Memory B cell (primary cell): Measurements from ENCODE around the gene MYO18B.
A peak's percentile ranks its signal among the peaks of the same experiment; 100 is the strongest.
"Not testable (repeated sequence)": the region's sequence is repeated elsewhere in the genome, so short reads cannot be mapped to it uniquely, and the experiment has no call there.

Experiments used
- ATAC-seq: fragments of 150-1000 bp; cut with Tn5 transposase; 2 replicates; pipeline ENCODE4 v1.10.0; 2021; ENCODE audit warnings: low read depth, mild to moderate bottlenecking, moderate library complexity
- DNase-seq, 2 donors: peaks; one replicate each; pipeline ENCODE4 v3.0.0; 2022; ENCODE audit warnings: low spot score in 2 of 2
- H3K27ac Mint-ChIP-seq: one replicate; pipeline ENCODE4 v1.8.0; 2022; ENCODE audit warnings: mild to moderate bottlenecking, moderate library complexity, mixed read lengths
- H3K27me3 Mint-ChIP-seq: one replicate; pipeline ENCODE4 v1.8.0; 2022; ENCODE audit warnings: mixed read lengths
- H3K36me3 Mint-ChIP-seq: one replicate; pipeline ENCODE4 v1.8.0; 2022; ENCODE audit warnings: mild to moderate bottlenecking, mixed read lengths
- H3K4me1 Mint-ChIP-seq: one replicate; pipeline ENCODE4 v1.8.0; 2022; ENCODE audit warnings: mixed read lengths
- H3K4me3 Mint-ChIP-seq: one replicate; pipeline ENCODE4 v1.8.0; 2022; ENCODE audit warnings: mild to moderate bottlenecking, moderate library complexity, mixed read lengths
- H3K9me3 Mint-ChIP-seq: one replicate; pipeline ENCODE4 v1.8.0; 2022; ENCODE audit warnings: mixed read lengths

The MYO18B gene

DNA sequence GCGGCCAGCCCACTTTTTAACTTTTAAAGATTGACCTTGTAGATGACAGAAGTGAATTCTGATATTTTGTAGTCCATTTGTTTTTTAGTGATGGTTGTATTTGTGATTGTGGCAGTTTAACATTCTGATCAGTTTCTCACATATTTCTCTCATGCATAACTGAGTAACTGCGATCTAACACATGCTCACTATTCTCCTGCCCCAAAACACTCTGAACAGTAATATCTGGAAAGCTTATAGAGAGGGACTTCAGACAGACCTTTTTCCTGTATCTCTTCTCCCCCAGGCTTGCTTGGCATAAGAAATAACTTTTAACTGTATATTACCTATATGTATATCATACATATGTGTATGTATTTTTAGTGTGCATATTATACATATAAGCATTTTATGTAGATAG lies 37.3 kb upstream of the MYO18B start:
- ATAC-seq = no peak
- Mint-ChIP-seq H3K9me3 (no peaks in the 10 kb centered on the region), H3K4me3 (no peak overlapping the region)

DNA sequence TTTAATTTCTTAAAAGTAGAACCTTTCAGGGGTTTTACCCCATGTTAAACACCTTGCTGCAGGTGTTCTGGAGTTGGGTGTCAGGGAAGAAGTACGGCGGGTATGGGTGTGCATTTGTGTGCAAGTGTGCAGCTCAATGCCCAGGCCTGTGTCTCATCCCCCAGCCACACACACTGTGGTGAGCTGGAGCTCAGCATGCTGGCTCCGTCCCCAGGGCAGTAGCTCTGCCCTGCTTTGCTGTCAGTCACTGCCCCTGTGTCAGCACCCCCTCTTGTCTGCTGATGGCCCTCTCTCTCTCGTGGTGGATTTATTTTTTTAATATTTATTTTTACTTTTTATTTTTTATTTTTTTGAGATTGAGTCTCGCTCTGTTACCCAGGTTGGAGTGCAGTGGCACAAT lies 35.8 kb upstream of the MYO18B start:
- DNase-seq = no peak
- H3K4me3 Mint-ChIP-seq = no peak overlapping the region
- H3K9me3 Mint-ChIP-seq = no peaks in the 10 kb centered on the region
- ATAC-seq = no peak
- H3K36me3 Mint-ChIP-seq = peaks cover 32% of the 10 kb centered on the region
- no peak overlapping the region for H3K27ac Mint-ChIP-seq
- H3K4me1 Mint-ChIP-seq = peaks cover 5% of the 10 kb centered on the region
- no peaks in the 10 kb centered on the region for H3K27me3 Mint-ChIP-seq

More for the DNA sequence above, 37.3 kb upstream of the MYO18B start:
- peak overlapping the region; percentile 10 for H3K27ac Mint-ChIP-seq
- peaks cover 30% of the 10 kb centered on the region for H3K36me3 Mint-ChIP-seq
- no peaks in the 10 kb centered on the region for H3K27me3 Mint-ChIP-seq
- DNase-seq = no peak
- peaks cover 2% of the 10 kb centered on the region for H3K4me1 Mint-ChIP-seq

DNA sequence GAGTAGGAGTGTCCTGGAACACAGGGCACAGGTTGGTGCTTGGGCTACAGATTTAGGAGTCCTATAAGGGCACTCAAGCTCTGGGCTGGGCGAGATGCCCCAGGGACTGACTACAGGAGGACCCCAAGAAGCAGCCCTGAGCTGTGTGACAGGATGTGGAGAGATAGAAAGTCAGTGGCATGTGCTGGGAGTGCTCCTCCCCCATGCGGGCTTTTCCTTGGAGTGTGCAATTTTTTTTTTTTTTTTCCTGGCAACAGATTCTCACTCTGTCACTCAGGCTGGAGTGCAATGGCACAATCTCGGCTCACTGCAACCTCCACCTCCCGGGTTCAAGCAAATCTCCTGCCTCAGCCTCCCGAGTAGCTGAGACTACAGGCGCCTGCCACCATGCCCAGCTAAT lies 33.6 kb upstream of the MYO18B start:
- H3K9me3 Mint-ChIP-seq, H3K4me1 Mint-ChIP-seq, H3K4me3 Mint-ChIP-seq, DNase-seq, H3K27me3 Mint-ChIP-seq, ATAC-seq: not testable (repeated sequence)
- H3K27ac Mint-ChIP-seq = peak overlapping the region; percentile 69
- peaks cover 41% of the 10 kb centered on the region for H3K36me3 Mint-ChIP-seq

DNA sequence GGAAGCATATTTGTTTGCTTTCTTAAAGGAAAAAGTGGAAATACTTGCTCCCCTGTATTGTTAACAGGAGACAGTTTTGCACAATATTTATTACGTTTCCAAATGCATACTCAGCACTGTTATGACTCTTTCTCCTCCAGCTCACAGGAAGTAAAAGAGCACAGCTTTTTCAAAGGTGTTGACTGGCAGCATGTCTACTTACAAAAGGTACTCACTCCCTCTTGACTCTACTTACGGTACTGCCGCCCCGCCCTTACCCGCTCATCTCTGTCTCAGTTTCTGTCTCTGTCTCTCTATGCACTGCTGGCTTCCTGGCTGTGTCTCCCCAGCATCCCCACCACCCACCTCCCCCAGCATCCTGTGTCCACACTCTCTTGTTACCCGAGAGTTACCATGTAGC lies 32.2 kb upstream of the MYO18B start:
- no peak for ATAC-seq

DNA sequence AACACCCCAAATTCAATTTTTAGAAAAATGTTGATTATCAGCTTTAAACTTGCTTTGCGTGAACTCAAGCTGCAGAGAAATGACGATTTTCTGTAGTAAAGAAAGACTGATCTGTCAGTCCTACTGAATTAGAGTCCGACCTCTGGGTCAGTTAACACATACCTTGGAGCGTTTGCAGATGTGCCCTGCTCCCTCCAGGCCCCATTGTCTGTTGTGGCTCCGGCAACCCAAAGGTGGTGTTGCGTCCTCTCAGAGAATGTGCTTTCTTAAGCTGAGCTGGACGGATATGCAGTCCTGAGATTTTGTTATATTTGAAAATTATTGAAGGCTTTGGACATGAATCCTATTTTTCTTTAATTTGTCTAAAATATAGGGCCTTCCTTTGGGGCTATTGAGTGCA lies 31.5 kb upstream of the MYO18B start:
- ATAC-seq (no peak), DNase-seq (no peak)
- Mint-ChIP-seq H3K4me1 (peaks cover 3% of the 10 kb centered on the region), H3K36me3 (peaks cover 32% of the 10 kb centered on the region), H3K27me3 (no peaks in the 10 kb centered on the region), H3K4me3 (no peak overlapping the region), H3K27ac (no peak overlapping the region), H3K9me3 (no peaks in the 10 kb centered on the region)

More for the DNA sequence above, 32.2 kb upstream of the MYO18B start:
- H3K36me3 Mint-ChIP-seq = peaks cover 37% of the 10 kb centered on the region
- no peaks in the 10 kb centered on the region for H3K27me3 Mint-ChIP-seq
- H3K4me3 Mint-ChIP-seq = no peak overlapping the region
- H3K4me1 Mint-ChIP-seq = peaks cover 3% of the 10 kb centered on the region
- no peak for DNase-seq
- H3K27ac Mint-ChIP-seq = peak overlapping the region; percentile 77
- no peaks in the 10 kb centered on the region for H3K9me3 Mint-ChIP-seq

DNA sequence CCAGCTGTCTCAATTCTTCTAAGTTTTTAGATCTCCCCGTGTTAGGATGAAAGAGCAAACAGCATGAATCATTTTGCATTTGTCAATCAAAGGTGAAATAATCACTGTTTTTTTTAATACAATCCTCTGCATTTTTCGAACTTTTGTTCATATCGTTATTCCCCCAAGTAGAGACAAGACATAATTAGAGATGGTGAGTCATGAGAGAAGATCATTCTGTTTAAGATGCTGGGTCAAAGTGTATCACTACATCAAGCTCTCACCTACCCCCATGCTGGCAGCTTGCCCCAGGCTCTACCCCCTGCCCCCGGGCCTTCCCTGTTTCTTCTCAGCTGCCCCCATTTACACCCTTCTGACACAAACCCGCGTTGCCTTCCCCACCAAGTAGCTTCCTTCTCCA lies 30.5 kb upstream of the MYO18B start:
- no peaks in the 10 kb centered on the region for H3K9me3 Mint-ChIP-seq
- peaks cover 3% of the 10 kb centered on the region for H3K4me1 Mint-ChIP-seq
- no peak overlapping the region for H3K4me3 Mint-ChIP-seq
- DNase-seq (no peak), ATAC-seq (no peak)
- peak overlapping the region; percentile 33 for H3K27ac Mint-ChIP-seq
- no peaks in the 10 kb centered on the region for H3K27me3 Mint-ChIP-seq
- H3K36me3 Mint-ChIP-seq = peaks cover 28% of the 10 kb centered on the region

DNA sequence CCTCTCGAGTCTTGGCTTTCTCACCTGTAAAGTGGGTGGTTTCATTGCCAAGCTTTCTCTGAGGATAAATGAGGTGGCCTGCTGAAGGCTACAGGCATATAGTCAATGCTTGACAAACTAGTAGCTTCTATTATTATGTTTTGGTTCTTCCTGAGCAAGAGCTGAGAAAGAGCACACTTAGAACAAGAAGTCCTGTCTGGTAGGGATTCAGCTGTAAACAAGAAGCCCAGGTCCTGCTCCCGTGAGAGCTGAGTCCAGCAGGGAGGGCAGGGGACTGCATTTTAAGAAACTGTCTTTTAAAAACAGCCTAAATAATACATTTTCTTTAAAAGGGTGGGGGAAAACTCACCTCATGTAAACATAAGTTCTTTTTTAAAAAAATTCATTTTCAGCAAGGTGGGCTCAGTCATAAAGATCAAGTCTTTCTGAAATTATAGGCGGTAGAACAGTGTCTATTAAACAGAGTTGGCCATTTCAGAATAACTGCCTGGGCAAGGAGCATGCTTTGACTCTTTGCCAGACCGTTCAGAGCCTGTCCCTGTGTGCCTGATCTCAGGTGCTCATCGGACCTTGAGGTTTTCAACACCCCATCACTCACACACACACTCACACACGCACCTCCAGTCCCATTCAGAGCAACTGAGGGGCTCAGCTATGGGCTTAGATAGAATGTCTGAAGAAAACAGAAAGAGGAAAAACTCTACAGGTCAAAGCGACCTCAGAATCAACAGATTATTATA lies 29.2 kb upstream of the MYO18B start:
- peaks cover 22% of the 10 kb centered on the region for H3K36me3 Mint-ChIP-seq
- no peak overlapping the region for H3K27ac Mint-ChIP-seq
- H3K9me3 Mint-ChIP-seq = no peaks in the 10 kb centered on the region

DNA sequence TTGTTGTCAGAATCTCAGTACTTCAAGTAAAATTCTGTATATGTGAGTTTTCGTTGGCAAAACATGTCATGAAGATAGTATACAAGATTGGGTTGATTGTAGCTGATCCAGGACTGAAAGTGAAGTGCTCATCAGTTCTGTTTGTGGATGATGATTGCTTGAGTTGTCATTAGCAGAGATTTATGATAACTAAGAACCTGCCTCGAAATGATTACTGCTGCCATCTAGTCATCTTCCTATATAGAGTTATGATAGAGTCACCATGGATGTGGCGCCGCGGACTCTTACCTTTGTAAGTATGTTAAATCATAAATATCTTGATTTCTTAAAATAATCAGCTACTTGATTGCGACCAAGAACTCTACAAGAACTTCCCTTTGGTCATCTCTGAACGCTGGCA lies 27.9 kb upstream of the MYO18B start:
- H3K27me3 Mint-ChIP-seq = no peaks in the 10 kb centered on the region
- peaks cover 18% of the 10 kb centered on the region for H3K36me3 Mint-ChIP-seq
- no peak overlapping the region for H3K27ac Mint-ChIP-seq
- peaks cover 3% of the 10 kb centered on the region for H3K4me1 Mint-ChIP-seq
- no peaks in the 10 kb centered on the region for H3K9me3 Mint-ChIP-seq
- H3K4me3 Mint-ChIP-seq = no peak overlapping the region
- ATAC-seq = no peak
- no peak for DNase-seq

More for the DNA sequence above, 29.2 kb upstream of the MYO18B start:
- ATAC-seq (no peak), DNase-seq (no peak)
- Mint-ChIP-seq H3K4me3 (no peak overlapping the region), H3K27me3 (no peaks in the 10 kb centered on the region), H3K4me1 (peaks cover 3% of the 10 kb centered on the region)

DNA sequence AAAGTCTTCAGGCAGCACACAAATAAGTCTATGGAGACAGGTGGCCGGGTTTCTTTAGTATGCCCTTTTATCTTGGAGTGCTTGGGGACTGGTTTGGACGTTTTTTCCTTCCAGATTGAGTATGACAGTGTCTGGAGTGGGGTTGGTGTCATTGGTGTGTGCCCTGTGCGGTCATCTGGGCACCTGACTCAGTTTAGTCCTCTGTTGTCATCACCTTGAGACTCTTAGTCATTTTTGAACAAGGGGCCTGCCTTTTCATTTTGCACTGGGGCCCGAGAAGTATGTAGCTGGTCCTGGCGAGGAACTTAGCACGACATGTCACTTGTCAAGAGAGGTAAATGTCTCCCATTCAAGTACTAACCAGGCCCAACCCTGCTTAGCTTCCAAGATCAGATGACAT lies 27.2 kb upstream of the MYO18B start:
- no peak for ATAC-seq

DNA sequence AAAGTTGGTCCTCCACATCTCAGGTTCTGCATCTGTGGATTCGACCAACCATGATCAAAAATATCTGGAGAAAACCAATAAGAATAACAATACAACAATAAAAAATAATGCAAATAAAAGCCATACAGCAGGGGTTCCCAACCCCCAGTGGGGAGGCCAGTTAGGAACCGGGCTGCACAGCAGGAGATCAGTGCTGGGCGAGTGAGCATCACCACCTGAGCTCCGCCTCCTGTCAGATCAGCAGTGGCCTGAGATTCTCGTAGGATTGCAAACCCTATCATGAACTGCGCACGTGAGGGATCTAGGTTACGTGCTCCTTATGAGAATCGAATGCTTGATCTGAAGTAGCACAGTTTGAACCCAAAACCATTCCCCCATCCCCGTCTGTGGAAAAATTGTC lies 25.4 kb upstream of the MYO18B start:
- Mint-ChIP-seq H3K36me3 (peaks cover 6% of the 10 kb centered on the region), H3K4me1 (no peaks in the 10 kb centered on the region), H3K27ac (no peak overlapping the region), H3K4me3 (no peak overlapping the region), H3K27me3 (no peaks in the 10 kb centered on the region), H3K9me3 (no peaks in the 10 kb centered on the region)
- ATAC-seq (no peak), DNase-seq (no peak)

More for the DNA sequence above, 27.2 kb upstream of the MYO18B start:
- H3K27me3 Mint-ChIP-seq = no peaks in the 10 kb centered on the region
- H3K27ac Mint-ChIP-seq = no peak overlapping the region
- no peak overlapping the region for H3K4me3 Mint-ChIP-seq
- H3K9me3 Mint-ChIP-seq = no peaks in the 10 kb centered on the region
- H3K4me1 Mint-ChIP-seq = peaks cover 3% of the 10 kb centered on the region
- peaks cover 18% of the 10 kb centered on the region for H3K36me3 Mint-ChIP-seq
- no peak for DNase-seq

DNA sequence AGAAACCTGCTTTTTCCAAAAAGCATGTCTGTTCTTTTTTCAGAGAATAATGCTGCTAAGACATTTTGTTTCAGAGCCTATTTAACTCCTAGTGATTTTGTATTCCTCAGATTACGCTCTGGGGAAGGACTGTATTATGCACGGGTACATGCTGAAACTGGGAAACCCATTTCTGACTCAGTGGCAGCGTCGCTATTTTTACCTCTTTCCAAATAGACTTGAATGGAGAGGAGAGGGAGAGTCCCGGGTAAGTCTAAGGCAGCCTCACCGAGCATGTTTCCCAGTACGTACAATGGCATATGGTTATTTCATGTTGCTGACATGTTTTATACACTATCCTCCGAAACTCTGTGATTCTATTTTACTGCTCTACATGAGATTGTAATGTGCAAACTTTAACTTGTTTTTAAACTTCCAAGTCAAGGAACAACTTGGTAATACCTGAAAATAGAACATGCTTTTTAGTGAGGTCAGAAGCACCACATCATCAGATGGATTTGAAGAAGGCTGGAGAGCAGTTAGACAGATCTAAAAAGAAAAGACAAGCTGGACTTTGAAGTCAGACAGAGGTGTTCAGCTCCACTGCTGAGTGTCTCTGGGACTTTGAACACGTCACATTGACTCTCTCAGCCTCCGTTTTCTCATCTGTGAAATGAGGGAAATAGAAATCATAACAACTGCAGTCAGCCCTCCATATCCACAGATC lies 23.7 kb upstream of the MYO18B start:
- H3K27me3 Mint-ChIP-seq = no peaks in the 10 kb centered on the region
- ATAC-seq (no peak), DNase-seq (no peak)
- no peak overlapping the region for H3K27ac Mint-ChIP-seq
- no peak overlapping the region for H3K4me3 Mint-ChIP-seq
- no peaks in the 10 kb centered on the region for H3K4me1 Mint-ChIP-seq
- H3K9me3 Mint-ChIP-seq = no peaks in the 10 kb centered on the region
- peaks cover 6% of the 10 kb centered on the region for H3K36me3 Mint-ChIP-seq

DNA sequence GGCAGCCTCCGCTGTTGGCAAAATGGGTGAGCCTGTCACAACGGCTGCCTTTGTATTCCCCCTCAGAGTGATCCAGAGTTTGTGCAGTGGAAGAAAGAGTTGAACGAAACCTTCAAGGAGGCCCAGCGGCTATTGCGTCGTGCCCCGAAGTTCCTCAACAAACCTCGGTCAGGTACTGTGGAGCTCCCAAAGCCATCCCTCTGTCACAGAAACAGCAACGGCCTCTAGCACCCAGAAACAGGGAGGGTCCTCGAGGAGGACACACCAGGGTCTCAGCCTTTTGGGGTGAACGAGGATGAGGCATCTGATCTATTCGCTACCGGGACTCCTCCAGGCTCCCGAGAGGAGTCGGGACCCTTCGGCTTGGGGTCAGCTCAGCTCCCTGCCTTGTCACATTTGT lies 19.8 kb upstream of the MYO18B start:
- Mint-ChIP-seq H3K4me1 (no peaks in the 10 kb centered on the region), H3K9me3 (no peaks in the 10 kb centered on the region), H3K4me3 (no peak overlapping the region), H3K36me3 (peaks cover 7% of the 10 kb centered on the region), H3K27me3 (no peaks in the 10 kb centered on the region), H3K27ac (no peak overlapping the region)
- DNase-seq (no peak), ATAC-seq (no peak)

DNA sequence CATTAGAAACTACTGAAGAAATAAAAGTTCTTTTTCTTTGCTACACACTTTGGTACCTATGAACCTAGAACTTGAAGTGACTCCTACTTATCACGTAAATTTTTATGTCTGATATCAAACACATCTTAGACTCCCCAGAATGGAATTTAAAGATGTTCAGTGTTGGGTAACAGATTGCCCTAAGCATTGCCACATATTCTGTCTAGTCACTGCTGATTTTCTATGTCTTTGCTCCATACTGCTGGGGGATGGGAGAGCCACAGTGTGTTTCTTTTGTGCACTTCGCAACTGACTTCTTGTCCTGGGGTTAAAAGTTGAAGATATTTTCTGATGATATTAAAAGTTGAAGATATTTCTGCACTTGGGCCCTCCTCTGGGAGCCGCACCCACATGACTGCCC lies 19.4 kb upstream of the MYO18B start:
- Mint-ChIP-seq H3K9me3 (no peaks in the 10 kb centered on the region), H3K4me1 (no peaks in the 10 kb centered on the region), H3K27me3 (no peaks in the 10 kb centered on the region), H3K4me3 (no peak overlapping the region), H3K36me3 (peaks cover 7% of the 10 kb centered on the region), H3K27ac (no peak overlapping the region)
- DNase-seq = no peak
- ATAC-seq = no peak

DNA sequence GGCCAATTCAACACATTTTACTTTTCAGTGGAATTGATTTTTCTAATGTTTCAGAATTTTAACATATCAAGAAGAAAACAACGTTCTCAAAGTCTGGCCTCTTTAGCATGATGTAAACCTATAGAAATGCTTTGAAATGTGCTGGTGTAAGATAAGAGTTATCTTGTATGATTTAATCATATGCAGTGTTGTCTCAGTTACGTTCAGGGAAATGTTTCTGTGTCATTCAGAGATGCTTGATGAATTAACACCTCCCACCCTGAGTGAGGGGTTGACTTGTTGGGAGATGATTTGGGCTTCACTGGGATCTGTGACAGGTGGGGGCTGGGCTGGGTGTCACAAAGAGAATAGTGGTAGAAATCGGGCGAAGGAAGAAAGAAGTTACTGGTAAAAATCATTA lies 15.7 kb upstream of the MYO18B start:
- DNase-seq = no peak
- H3K9me3 Mint-ChIP-seq = no peaks in the 10 kb centered on the region
- peak overlapping the region; percentile 33 for H3K27ac Mint-ChIP-seq
- peaks cover 3% of the 10 kb centered on the region for H3K4me1 Mint-ChIP-seq
- ATAC-seq = no peak
- peaks cover 9% of the 10 kb centered on the region for H3K36me3 Mint-ChIP-seq
- H3K27me3 Mint-ChIP-seq = no peaks in the 10 kb centered on the region
- H3K4me3 Mint-ChIP-seq = no peak overlapping the region

DNA sequence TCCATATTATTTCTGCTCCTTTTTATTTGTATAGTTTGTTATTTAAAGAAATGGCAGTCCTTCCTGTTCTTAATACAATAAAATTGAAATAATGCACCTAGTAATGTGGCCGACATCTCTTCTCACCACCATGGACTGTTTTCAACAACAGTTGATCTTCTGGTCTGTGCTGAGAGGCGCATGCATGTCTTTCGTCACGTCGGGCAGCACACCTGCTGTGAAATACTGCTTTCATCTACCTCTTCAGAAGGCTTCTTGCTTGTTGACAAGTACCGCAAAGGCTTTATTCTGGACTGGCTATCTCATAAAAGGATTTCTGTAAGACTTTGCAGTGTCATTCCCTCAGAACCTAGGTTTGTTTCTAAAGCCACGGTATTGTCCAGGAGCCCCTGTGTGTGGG lies 13.9 kb upstream of the MYO18B start:
- DNase-seq = no peak

More for the DNA sequence above, 13.9 kb upstream of the MYO18B start:
- no peak overlapping the region for H3K27ac Mint-ChIP-seq
- no peak overlapping the region for H3K4me3 Mint-ChIP-seq
- H3K4me1 Mint-ChIP-seq = peaks cover 3% of the 10 kb centered on the region
- ATAC-seq = no peak
- H3K36me3 Mint-ChIP-seq = peaks cover 5% of the 10 kb centered on the region
- no peaks in the 10 kb centered on the region for H3K9me3 Mint-ChIP-seq
- H3K27me3 Mint-ChIP-seq = no peaks in the 10 kb centered on the region
